ENCODE measurements around the gene EZH1.

DNA sequence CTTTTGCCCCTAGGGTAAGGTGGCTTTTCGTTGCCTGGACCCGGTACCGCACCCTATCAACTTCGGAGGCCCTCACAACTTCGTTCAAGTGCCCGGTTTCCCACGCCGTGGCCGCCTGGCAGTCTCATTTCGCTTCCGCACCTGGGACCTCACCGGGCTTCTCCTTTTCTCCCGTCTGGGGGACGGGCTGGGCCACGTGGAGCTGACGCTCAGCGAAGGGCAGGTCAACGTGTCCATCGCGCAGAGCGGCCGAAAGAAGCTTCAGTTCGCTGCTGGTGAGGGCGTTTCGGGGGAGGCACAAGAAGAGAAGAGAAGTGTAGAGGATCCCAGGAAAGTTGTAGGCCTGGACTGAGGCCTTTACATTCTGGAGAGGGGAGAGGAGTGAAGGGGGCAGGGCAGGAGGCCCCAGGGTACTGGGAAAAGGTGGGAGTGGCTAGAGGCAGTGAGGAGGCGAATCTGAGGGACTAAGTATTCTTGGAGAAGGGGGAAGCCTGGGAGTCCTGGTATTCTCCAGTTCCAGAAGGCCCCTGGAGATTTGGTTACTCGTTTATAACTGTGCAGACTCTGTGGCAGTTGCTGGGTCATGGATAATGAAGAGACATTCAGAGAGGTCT, 57.0 kb downstream of the EZH1 start:
- TF ChIP-seq FOXM1 (IDR thresholded peaks at IDR 0.05; ENCODE audit: borderline replicate concordance) (no peak), SUZ12 (IDR thresholded peaks at IDR 0.05) (no peak), CTBP1 (IDR thresholded peaks at IDR 0.05; ENCODE audit: borderline replicate concordance) (no peak), ELF4 (IDR thresholded peaks at IDR 0.05) (no peak), NFRKB (IDR thresholded peaks at IDR 0.05) (no peak), FOXK2 (IDR thresholded peaks at IDR 0.05) (no peak), FOXA1 (IDR thresholded peaks at IDR 0.05) (no peak), BHLHE40 (IDR thresholded peaks at IDR 0.05; ENCODE audit: borderline replicate concordance) (no peak)
- TF ChIP-seq, protein P1, sequence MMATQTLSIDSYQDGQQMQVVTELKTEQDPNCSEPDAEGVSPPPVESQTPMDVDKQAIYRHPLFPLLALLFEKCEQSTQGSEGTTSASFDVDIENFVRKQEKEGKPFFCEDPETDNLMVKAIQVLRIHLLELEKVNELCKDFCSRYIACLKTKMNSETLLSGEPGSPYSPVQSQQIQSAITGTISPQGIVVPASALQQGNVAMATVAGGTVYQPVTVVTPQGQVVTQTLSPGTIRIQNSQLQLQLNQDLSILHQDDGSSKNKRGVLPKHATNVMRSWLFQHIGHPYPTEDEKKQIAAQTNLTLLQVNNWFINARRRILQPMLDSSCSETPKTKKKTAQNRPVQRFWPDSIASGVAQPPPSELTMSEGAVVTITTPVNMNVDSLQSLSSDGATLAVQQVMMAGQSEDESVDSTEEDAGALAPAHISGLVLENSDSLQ (IDR thresholded peaks at IDR 0.05), result no peak

All from HEK293T (cell line).